ENCODE results near the gene C6orf47.

GRCh38 chr6:31676322-31676903 is 15.8 kb upstream of the C6orf47 start:
- TF ChIP-seq MAX (IDR thresholded peaks at IDR 0.05; ENCODE audit: low read depth) (no peak), CTCF (IDR thresholded peaks at IDR 0.05) (no peak), POLR2AphosphoS5 (IDR thresholded peaks at IDR 0.05; ENCODE audit: low read depth, low read length) (no peak)
